ENCODE measurements around the gene TLE2. TPM values are rescaled to one million over a fixed set of nuclear protein-coding genes. Genes with fewer than 3 reads are reported as not detected.

Gene TLE2
- total and polyA plus RNA-seq, 9 of the 15 experiments (the other 6 are each of a cell fraction or from before 2014, with no cell fraction given), result 0.35 to 13.1 (median 6.2) TPM

- TF ChIP-seq HNRNPK (IDR thresholded peaks at IDR 0.05; ENCODE audit: low read depth, low read length, poor library complexity, severe bottlenecking) (no peak), ZFX (CRISPR knock-in tag; IDR thresholded peaks at IDR 0.05) (peak; percentile 59), ZNF644 (tag; IDR thresholded peaks at IDR 0.05; ENCODE audit: low read depth) (0 out of 2 replicates have a peak, but pooled peaks have one; percentile 41), ATF2 (CRISPR knock-in tag; IDR thresholded peaks at IDR 0.05) (no peak), ZNF740 (CRISPR knock-in tag; IDR thresholded peaks at IDR 0.05) (peak; percentile 90), ZNF740 (tag; IDR thresholded peaks at IDR 0.05) (peak in 1 of 2 experiments; percentile 22; a peak in 2 of 4 replicates), ZNF175 (CRISPR knock-in tag; IDR thresholded peaks at IDR 0.05; ENCODE audit: low read depth) (peak; percentile 79; the same call in 1 of the 2 replicates), POLR2A (conservative IDR thresholded peaks at IDR 0.05) (no peak), ZKSCAN8 (CRISPR knock-in tag; IDR thresholded peaks at IDR 0.05) (peak; percentile 79), ZNF766 (CRISPR knock-in tag; conservative IDR thresholded peaks at IDR 0.05) (peak; percentile 75; the same call in 1 of the 2 replicates), ZBED1 (IDR thresholded peaks at IDR 0.05) (no peak), TFAP4 (CRISPR knock-in tag; IDR thresholded peaks at IDR 0.05; ENCODE audit: borderline replicate concordance) (peak; percentile 6; the same call in 1 of the 2 replicates), ZBTB7A (IDR thresholded peaks at IDR 0.05; ENCODE audit: borderline replicate concordance, control insufficient read depth, low read depth, low read length) (peak; percentile 67; the same call in 1 of the 2 replicates), TAF1 (IDR thresholded peaks at IDR 0.05; ENCODE audit: control insufficient read depth, extremely low read depth, insufficient read depth, low read length, severe bottlenecking) (peak; percentile 78), ZKSCAN1 (IDR thresholded peaks at IDR 0.05; ENCODE audit: low read depth, low read length) (peak; percentile 97), CCNT2 (IDR thresholded peaks at IDR 0.05; ENCODE audit: borderline replicate concordance, extremely low read depth, insufficient read length, low read depth, low read length) (peak; percentile 45)
- TF ChIP-seq, protein P1, sequence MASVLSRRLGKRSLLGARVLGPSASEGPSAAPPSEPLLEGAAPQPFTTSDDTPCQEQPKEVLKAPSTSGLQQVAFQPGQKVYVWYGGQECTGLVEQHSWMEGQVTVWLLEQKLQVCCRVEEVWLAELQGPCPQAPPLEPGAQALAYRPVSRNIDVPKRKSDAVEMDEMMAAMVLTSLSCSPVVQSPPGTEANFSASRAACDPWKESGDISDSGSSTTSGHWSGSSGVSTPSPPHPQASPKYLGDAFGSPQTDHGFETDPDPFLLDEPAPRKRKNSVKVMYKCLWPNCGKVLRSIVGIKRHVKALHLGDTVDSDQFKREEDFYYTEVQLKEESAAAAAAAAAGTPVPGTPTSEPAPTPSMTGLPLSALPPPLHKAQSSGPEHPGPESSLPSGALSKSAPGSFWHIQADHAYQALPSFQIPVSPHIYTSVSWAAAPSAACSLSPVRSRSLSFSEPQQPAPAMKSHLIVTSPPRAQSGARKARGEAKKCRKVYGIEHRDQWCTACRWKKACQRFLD (CRISPR knock-in tag; IDR thresholded peaks at IDR 0.05), result peak; percentile 51; the same call in 1 of the 2 replicates
Measured at GRCh38 chr19:3062165-3063105, 33.4 kb upstream of the TLE2 start, which contains the start of gene TLE5 (continued).
